GM18867 (cell line): ENCODE results near the gene RARRES1.
"Not testable (repeated sequence)": the region's sequence is repeated elsewhere in the genome, so short reads cannot be mapped to it uniquely, and the experiment has no call there.

Experiments used
- ATAC-seq: cut with Tn5 transposase; IDR thresholded peaks from one replicate; pipeline ENCODE4 v1.9.1; 2021; ENCODE audit warnings: mild to moderate bottlenecking, moderate library complexity; ENCODE audit not compliant: unreplicated experiment

RARRES1 gene

DNA sequence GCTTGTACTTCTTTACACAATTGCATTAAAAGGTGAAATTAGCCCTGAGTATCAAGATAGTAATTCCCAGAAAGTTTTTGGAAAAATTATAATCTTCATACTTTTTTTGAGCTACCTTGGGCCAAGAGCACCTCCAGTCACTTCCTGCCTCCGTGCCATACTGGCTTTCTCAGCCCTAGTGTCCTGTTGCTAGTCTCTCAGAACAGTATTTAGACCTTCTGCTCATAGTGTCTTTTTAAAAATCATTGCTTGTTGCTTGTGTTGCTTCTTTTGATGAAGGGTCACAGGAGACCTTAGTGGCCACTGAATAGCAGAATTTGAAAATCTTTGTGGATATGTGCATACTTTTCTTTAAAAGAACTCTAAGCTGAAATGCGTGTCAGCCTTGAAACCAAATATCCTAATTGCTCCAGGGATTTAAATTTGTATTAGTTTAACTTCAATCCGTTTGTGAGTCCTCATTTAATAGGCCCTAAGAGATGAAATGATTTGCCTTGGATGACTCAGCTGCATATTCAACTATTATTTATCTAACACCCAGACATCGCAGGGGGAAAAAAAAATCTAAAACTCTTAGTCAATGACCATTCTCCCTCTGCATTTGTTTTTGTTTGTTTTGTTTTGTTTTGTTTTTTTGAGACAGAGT is 30.7 kb downstream of the RARRES1 start:
- ATAC-seq, result no peak

DNA sequence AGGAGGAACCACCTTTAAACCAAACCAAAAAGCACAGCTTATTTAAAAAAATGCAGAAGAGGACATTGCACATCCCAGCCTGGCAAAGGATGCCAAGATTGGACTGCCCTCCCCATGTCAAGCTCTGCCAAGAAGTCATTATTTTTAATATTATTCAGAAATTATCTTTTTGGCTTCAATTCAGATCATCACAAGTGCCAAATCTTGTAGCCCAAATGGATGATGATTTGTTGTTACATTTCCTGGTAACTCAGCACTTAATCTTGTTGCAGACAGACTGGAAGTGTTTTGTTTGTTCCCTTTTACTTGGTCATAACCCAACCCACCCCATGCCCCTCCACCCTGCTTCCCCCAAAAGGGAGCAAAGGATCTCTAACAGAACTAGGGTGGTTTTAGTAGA is 31.7 kb downstream of the RARRES1 start:
- no peak for ATAC-seq

DNA sequence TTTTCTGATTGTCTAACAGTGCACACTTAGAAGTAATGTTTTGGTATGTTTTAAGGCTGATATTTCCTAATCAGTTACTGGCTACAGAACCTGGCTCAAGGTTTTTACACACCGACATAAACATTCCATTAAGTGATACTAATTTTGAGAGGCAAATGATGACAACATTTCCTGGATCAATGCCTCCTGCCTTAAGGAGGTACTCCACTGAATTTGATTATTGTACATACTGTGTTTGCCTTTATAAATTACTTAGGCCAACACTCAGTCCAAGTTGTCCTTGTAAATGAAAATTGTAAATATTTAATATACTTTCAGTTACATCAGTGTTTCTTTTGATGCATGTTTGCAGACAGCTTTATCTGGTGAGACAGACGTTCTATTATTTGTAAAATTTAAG is 35.6 kb downstream of the RARRES1 start:
- no peak for ATAC-seq

DNA sequence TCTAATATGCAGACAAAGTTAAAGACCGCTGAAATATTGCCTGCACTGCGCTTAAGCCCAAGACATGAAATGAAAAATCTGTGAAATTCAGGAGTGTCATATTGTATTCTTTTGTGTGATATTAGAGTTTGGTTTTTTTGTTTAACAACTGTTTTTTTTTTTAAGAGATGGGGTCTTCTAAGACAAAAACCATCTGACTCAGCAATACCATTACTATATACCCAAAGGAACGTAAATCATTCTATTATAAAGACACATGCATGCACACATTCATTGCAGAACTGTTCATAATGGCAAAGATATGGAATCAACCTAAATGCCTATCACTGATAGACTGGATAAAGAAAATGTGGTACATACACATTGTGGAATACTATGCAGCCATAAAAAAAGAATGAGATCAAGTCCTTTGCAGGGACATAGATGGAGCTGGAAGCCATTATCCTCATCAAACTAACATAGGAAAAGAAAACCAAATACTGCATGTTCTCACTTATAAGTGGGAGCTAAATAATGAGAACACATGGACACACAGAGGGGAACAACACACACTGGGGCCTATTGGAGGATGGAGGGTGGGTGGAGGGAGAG is 38.3 kb downstream of the RARRES1 start:
- not testable (repeated sequence) for ATAC-seq

DNA sequence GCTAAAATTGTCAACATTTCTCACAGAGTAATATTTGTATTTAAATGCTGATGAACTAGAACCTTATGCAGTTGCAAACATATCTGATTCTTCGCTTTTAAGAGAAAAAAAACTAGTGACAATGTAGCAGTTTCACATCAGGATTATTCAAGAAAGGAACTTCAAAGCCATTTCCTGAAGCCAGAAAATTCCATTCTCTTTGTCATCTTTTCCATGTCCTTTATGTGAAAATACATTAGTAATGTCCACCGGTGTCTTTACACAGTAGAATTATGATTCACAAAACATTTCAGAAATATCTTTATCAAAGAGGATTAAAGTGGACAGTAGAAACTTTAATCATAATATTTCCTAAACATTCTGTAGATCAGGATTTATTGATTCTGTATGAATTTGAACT is 47.1 kb downstream of the RARRES1 start:
- ATAC-seq, result no peak

DNA sequence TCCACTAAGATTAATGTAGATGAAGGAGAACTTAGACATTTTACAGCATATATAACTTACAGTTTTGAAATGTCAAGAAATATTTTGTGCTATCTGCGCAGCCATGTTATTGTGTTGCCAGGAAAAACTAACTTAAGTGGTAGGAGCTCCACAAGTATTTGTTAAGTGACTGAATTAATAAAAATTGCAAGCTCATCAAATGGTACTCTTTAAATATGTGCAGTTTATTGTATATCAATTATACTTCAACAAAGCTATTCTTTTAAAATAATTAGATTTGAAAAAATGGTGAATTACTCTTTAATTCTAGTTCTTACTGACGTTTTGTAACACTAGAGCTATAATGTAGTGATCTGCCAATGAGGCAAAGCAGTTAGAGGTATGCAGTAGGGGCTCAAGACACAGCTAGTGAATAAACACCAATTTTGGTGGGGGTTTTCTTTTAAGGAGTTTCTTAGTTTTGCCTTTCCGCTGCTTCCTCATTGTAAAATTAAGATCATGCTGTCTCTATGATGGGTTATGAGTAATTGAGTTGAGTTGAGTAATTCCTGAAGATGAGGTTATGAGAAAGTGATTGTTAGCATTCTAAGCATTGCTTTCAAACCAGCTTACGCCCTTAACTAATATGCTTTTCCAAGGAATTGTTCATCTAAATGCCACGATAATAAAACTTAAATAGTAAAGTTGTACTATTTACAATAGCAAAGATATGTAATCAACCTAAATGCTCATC is 48.9 kb downstream of the RARRES1 start:
- ATAC-seq, result no peak

DNA sequence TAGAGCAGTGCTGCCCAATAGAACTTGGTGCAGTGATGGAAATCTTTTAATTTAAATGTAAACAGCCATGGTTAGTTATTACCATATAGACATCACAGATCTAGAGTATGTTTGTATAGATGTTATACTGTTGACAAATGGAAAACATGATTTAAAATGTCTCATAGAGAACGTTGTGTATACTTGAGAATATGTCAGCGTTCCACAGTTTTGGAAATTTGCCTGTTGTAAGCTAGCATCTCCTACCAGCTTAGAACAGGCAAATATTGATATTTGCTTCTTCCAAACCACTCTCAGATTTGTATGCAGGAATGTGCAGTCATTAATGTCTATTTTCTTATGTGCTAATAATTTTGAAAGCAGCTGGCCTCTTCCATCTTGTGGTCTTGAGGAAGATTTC is 51.4 kb downstream of the RARRES1 start:
- no peak for ATAC-seq

DNA sequence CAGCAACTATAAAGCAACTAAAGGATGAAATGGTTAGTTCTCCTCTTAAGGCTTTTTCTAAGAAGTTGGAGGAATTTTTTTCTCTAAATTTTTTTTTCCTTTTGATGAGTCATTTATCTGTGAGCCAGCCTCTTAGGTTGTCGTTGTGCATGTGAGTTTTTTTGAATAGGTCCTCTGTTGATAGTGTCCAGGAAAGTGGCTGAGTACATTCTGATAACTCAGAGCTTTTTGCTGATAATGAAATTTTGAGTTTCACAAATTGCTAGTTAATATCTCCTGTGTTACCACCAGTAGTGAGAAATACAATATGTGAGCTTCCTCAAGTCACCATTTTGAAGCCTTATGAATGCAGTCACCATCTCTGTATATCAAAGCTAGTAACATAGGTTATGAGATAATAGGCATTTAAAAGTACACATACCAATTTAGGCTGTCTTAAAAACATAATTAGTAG is 52.7 kb downstream of the RARRES1 start:
- ATAC-seq, result no peak

DNA sequence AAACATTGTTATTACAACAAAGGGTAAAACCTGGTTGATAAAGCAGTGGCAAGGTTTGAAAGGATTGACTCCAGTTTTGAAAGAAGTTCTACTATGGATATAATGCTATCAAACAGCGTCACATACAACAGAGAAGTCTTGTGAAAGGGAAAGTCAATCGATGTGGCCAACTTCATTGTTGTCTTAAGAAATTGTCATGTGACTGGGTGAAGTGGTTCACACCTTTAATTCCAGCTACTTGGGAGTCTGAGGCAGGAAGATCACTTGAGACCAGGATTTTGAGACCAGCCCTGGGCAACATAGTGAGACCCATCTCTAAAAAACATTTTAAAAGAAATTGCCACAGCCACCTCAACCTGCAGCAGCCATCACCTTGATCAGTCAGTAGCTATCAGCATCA is 53.6 kb downstream of the RARRES1 start:
- no peak for ATAC-seq

DNA sequence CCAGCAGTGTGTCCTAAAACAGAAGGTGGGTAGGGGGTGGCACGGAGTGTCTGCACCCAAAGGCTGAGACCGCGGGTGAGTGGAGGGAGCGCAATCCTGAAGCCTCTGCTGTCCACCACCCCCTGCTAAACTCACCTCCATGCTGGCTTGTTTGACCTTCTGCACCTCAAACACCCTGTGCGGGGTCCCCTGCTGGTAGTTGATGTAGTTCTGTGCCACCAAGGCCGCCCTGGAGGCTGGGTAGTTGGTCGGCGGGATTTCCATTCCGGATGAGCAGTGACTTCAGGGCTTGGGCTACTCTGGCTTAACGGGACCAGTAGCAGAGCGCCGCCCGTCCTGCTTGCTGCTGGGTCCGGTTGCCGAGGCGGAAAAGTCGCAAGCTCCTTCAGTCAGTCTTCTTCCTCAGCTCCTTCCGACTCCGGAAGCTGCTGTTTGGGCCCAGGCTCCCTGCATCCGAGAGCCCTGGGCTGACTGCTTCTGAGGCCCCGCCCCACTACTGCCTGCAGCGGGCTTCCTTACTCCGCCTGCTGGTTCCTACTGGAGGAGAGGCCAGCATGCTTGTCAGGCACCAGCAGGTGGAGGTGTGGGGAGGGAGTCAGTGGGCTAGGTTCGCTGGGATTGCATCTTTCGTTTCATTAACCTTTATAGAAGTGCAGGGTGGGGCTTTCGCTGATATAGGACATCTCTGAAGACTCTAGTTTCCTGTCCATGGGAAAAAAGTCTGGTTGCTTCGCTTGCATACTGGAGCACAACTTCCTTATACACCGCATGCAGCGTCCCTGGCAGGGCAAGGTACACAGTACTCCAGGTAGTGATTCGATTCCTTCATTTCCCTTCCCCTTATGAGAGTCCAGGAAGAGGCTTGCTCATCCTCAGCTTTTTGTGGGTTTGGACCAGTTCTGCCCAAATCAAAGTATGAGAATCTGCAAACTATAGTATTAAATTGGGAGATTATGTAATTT is 59.8 kb downstream of the RARRES1 start, which contains the start of gene LXN:
TSS of gene LXN (minus strand) at position 434 of the 962 bp plus-strand sequence. CDS start at position 264, 170 bp downstream.
- peak; percentile 96 for ATAC-seq

DNA sequence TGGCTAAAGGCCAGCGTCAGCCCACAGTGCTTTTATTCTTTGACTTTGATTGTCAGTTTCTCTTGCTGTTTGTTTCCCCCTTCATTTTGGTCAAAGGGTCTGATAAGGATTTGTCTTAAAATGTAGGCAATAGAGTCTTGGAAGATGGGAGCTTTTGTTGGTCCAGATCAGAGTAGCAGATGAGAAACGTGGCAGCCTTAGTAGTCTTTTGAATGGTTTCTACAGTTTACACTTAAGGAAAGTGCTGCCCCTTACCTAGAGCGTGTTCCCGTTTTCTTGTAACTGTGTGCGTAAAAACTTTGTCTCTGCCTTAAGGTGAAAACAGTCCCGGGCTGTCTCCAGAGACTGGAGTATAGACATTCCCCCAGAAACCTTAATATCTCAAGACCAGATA is 60.4 kb downstream of the RARRES1 start:
- no peak for ATAC-seq

DNA sequence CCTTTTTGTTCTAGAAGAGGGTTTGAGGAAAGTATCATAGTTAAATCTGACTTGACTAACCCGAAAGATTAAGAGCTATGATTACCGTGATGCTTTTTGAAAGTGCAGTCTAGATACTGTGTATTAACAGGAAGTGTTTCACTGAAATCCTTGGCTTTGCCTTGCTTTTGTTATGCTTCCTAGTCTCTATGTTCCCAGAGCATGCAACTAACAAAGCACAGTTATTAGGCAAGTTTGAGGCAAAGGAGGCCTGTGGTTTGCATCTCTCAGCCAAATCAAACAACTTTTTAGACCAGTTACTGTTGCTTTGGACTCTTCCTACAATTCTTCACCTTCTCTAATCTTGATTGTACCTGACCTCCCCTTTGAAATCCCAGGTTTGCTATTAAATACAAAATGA is 63.8 kb downstream of the RARRES1 start:
- ATAC-seq, result no peak

DNA sequence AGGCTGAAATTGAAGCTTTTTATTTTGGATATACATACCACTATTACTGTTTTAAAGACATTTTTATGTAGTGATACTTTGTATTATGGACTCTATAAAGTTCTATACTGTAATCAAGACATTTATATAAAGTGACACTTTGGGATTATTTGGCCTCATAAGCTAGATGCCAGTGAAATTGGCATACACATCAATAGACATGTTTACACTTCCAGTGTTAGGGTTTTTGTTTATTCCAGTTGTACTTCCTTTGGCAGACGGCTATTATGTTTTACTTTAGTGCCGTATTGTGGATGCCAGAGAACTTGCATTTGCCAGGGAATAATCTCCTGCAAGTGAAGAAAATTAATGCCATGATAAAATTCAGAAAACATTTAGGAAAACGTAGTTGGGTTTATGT is 65.8 kb downstream of the RARRES1 start:
- no peak for ATAC-seq

DNA sequence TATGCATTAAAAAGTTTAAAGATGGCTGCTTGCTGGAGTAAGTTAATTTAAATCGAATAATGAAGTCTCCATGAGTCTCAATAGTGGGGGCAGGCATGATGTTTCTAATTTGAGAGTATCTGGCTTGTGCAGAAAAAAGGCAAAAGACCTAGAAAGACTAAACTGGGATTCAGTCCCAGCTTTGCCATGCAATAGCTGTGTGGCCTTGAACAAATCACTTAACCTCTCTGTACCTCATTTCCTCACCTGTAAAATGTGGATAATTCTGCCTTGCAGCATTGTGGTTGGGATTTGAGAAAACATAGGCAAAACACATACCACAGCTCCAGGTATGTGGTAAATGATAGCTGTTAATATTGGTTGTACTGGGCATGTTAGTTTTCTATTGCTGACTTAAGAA is 68.4 kb downstream of the RARRES1 start:
- no peak for ATAC-seq

DNA sequence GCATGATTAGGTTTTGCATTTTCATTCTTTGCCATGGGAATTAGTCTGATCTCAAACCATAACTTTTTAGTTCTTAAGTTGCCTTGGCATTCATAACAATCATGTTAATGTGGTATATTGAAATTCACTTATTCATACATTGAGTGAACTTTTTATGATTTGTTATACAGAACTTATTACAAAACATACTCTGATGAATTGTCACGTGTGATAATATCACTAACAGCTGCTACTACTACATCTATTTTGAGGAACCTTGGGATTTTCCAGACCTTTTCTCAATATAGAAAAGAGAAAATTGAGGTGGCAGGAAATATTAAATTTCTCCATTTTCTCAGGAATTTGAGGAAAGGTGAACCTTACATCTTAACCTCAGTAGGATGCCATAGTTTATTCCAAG is 69.0 kb downstream of the RARRES1 start:
- ATAC-seq, result no peak

DNA sequence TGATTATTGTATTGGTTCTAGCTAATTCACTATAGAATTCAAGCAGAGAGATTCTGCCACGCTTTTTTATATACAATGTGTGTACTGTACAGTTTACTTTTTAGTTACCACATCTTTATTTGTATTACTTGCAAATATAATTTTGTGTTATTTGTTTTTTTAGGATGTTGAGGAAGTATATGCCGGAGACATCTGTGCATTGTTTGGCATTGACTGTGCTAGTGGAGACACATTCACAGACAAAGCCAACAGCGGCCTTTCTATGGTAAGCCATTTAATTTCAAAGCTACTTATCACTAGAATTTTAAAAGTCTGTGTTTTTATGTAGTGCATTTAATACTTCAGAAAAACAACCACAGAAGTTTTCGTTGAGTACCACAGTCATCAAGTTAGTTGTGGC is 71.5 kb downstream of the RARRES1 start:
- ATAC-seq, result no peak

DNA sequence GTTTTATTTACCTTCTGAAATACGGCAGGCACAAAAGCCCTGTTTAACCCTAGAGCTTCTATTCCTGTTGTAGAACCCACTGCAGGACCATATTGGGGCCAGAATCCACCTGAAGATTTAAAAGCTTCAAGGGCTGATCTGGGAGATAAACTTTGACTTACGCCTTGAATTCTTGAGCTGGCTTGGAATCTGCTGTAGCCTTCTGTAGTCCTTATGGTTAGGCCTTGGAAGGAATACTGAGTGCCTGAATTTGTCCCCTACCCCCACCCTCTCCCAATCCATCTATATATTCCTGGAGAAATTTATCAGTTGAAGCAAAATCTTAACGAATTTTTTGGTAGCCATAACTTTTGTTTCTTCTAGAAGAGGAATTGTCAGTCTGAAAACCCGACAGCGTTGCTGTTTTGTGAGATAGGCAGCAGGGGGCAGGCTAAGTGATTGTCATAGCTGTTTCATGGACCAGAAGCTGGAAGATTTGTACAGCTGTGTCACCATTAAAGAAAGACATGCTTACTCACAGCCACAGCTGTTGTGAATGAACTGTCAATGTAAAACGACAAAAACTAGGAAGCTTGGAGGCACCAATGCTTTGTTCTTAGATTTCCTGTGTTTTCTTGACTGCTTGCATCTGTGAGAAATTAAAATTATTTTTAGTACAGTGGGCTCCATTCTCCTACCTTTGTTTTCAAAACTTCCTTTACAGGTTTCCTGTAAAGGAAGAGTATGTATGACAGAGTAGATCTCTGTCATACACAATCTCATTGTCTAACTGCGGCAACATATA is 72.6 kb downstream of the RARRES1 start:
- peak; percentile 90 for ATAC-seq

DNA sequence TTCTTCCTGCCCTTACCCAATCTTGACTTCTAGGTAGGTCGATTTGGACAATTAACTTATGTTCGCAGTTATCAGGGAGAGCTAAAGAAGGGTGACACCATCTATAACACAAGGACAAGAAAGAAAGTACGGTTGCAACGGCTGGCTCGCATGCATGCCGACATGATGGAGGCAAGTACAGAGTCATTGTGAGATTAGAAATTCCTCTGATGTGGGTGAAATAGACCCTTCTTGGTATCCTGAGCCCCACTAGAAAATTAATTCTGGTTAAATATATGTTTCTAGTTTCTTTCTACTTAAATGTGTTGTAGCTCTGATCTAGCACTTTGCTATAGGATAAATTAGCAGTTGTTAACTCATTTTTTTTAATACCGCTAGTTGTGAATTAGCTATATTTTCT is 73.4 kb downstream of the RARRES1 start:
- no peak for ATAC-seq

DNA sequence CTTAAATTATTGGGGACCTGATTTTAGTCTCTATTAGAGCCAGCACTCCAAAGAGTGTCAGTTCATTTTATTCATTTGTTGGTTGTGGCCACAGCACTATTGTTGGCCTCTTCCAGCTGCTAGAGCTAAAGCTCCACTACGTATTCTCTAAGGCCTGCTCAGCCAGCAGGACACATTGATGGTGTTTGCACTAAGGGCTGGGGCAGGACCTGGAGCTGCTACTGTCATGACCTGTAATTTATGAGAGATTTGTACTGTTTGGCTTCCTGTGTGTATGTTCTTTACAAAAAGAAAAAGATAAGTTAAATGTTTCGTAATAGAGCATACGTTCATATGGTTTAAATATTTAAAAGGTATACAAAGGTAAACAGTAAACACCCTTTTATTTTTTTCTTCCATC is 79.8 kb downstream of the RARRES1 start:
- ATAC-seq, result no peak

DNA sequence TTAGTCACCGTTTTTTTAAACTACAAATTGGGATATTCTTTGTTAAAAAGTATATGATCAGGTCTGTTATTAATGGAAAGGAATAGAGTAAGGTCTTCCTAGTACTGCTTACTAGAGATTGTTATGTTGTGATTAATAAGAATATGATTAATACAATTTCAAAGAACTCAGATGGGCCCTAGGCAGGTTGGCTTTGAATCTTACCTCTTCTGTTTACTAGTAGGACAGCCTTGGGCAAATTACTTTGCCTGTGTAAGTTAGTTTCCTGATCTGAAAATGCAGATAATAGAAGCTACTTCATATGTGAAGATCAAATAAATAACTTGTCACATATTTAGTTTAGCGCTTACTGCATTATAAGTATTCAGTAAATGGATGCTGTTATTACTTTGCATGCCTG is 81.1 kb downstream of the RARRES1 start:
- no peak for ATAC-seq
